NB4 (cell line): ENCODE data around the gene TTC34.

Experiments
- MYC ChIP-seq: IDR thresholded peaks from 2 replicates; pipeline ENCODE4 v1.6.1; 2011; ENCODE audit warnings: low read depth, low read length
- POLR2A ChIP-seq: IDR thresholded peaks from 2 replicates; pipeline ENCODE4 v1.6.1; 2011; ENCODE audit warnings: mild to moderate bottlenecking; ENCODE audit not compliant: insufficient read length; ENCODE audit errors: extremely low read depth
- TF ChIP-seq, protein P1 (sequence below): IDR thresholded peaks from 2 replicates; pipeline ENCODE4 v1.6.1; 2011; ENCODE audit warnings: low read depth, low read length
- TF ChIP-seq, protein P2 (sequence below): IDR thresholded peaks from one replicate; pipeline ENCODE4 v1.5.1; 2012; ENCODE audit warnings: low read depth, low read length

DNA sequence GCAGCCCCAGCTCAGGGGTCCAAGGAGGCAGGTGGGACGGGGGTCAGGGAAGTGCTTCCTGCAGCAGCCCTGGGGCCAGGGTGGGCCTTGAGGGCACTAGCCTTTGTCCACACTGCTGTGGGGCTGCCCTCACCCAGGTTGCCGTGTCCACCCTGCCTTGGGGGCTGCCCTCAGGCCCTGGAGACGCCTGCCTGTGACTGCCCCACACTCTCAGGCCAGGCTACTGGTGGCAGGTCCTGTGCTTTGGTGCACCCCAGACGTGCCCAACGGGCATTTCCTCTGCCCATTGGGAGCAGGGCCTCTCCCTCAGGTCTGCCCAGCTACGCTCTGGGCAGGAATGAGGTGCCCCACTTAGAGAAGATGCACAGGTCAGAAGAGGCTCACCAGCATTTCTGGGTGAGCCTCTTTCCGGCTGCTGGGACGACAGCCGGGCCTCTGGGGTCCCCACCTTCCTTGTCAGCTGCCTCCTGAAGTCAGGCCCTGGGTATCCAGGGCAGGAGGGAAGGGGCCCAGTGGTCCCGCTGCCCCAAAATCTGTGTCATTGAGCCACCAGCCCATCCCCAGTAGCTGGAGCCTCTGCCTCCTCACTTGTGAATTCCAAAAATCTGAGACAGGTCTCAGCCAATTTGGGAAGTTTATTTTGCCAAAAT, 166.0 kb downstream of the TTC34 start:
- TF ChIP-seq, protein P1, sequence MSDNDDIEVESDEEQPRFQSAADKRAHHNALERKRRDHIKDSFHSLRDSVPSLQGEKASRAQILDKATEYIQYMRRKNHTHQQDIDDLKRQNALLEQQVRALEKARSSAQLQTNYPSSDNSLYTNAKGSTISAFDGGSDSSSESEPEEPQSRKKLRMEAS: no peak
- TF ChIP-seq, protein P2, sequence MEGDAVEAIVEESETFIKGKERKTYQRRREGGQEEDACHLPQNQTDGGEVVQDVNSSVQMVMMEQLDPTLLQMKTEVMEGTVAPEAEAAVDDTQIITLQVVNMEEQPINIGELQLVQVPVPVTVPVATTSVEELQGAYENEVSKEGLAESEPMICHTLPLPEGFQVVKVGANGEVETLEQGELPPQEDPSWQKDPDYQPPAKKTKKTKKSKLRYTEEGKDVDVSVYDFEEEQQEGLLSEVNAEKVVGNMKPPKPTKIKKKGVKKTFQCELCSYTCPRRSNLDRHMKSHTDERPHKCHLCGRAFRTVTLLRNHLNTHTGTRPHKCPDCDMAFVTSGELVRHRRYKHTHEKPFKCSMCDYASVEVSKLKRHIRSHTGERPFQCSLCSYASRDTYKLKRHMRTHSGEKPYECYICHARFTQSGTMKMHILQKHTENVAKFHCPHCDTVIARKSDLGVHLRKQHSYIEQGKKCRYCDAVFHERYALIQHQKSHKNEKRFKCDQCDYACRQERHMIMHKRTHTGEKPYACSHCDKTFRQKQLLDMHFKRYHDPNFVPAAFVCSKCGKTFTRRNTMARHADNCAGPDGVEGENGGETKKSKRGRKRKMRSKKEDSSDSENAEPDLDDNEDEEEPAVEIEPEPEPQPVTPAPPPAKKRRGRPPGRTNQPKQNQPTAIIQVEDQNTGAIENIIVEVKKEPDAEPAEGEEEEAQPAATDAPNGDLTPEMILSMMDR: no peak
- TF ChIP-seq POLR2A: no peak
- no peak for TF ChIP-seq MYC
